ENCODE results near the gene TRERF1.

- TF ChIP-seq CTCF (IDR thresholded peaks at IDR 0.05): no peak
- TF ChIP-seq POLR2A (IDR thresholded peaks at IDR 0.05): no peak
Measured at GRCh38 chr6:42471142-42471541, 19.4 kb upstream of the TRERF1 start.

All from lower leg skin (tissue), 3 donors.